Lung (tissue), 12 donors: Measurements from ENCODE around the gene C1QTNF5. TPM values are rescaled to one million over a fixed set of nuclear protein-coding genes. Genes with fewer than 3 reads are reported as not detected.

Source experiments
- ATAC-seq: fragments of 200-7000 bp; cut with Tn5 transposase; one replicate; pipeline ENCODE4 v1.9.1; 2020; ENCODE audit warnings: moderate number of reproducible peaks; ENCODE audit not compliant: insufficient read depth, low FRiP score
- DNase-seq, 3 donors: peaks; one replicate each; pipeline ENCODE4 v3.0.0-alpha.2; 2013 to 2017
- H3K27ac ChIP-seq, 2 donors: one replicate each; pipeline ENCODE4 v1.5.1; 2013; ENCODE audit warnings: mild to moderate bottlenecking in 2 of 2, moderate library complexity in 2 of 2, control low read depth in 1 of 2, inconsistent platforms in 1 of 2, low read depth in 1 of 2, low read length in 1 of 2
- H3K27me3 ChIP-seq, 3 donors: one replicate each; pipeline ENCODE4 v1.5.1; 2013; ENCODE audit warnings: low read length in 2 of 3; ENCODE audit not compliant: control insufficient read depth in 3 of 3, insufficient read depth in 3 of 3
- H3K36me3 ChIP-seq, 4 donors: one replicate each; pipeline ENCODE4 v1.5.1; 2013; ENCODE audit warnings: low read length in 4 of 4, mild to moderate bottlenecking in 1 of 4, moderate library complexity in 1 of 4; ENCODE audit not compliant: control insufficient read depth in 4 of 4, insufficient read depth in 4 of 4
- H3K4me1 ChIP-seq, 5 donors: one replicate each; pipeline ENCODE4 v1.5.1; 2013; ENCODE audit warnings: low read length in 5 of 5, mild to moderate bottlenecking in 2 of 5, moderate library complexity in 1 of 5; ENCODE audit not compliant: control insufficient read depth in 5 of 5, insufficient read depth in 5 of 5
- H3K4me3 ChIP-seq: one replicate; pipeline ENCODE4 v1.5.1; 2013; ENCODE audit warnings: mild to moderate bottlenecking, control low read depth, moderate library complexity
- H3K9ac ChIP-seq, 2 donors: one replicate each; pipeline ENCODE4 v1.5.1; 2013; ENCODE audit warnings: low read length in 2 of 2, control low read depth in 1 of 2; ENCODE audit not compliant: insufficient read depth in 1 of 2
- H3K9me3 ChIP-seq, 4 donors: one replicate each; pipeline ENCODE4 v1.5.1; 2013; ENCODE audit warnings: low read length in 3 of 4, mild to moderate bottlenecking in 1 of 4, moderate library complexity in 1 of 4; ENCODE audit not compliant: control insufficient read depth in 4 of 4, insufficient read depth in 3 of 4
- CTCF ChIP-seq: IDR thresholded peaks from 2 replicates; pipeline ENCODE4 v1.5.1; 2012; ENCODE audit warnings: mild to moderate bottlenecking; ENCODE audit errors: control extremely low read depth, extremely low read depth
- WGBS, 2 donors: extraction: QIAGEN DNeasy Blood & Tissue Kit; methylation state at CpG; one replicate each; pipeline ENCODE4 v1.1.7; 2013; 5-methylcytosine and 5-hydroxymethylcytosine counted together
- polyA plus RNA-seq, 2 donors: library from polyadenylated mRNA; stranded (reverse); fragments of 200-250 nt; gene quantifications; one replicate each; pipeline ENCODE4 v1.2.1, GENCODE V29; 2013
- total RNA-seq, 2 donors: library from RNA; depleted of rRNA in 1 of 2; stranded (reverse); fragments of >200 nt in 1 of 2; gene quantifications; one replicate each; pipeline ENCODE4 v1.2.1, GENCODE V29; 2014 to 2021
- donor health status: control.
- donor health status: control.
- donor health status: Bipolar disorder and iron deficiency.
- donor health status: healthy.
- donor health status: DM: yes; HTN: yes; CAD: no.

Gene C1QTNF5
- total and polyA plus RNA-seq, 4 donors = 20.2 to 34.9 (median 28.3) TPM

GRCh38 chr11:119335091-119335654 lies 5.5 kb downstream of the C1QTNF5 start:
- 72 to 77% methylated on average over 15 of the region's 15 CpGs for WGBS, 2 donors
- Histone ChIP-seq H3K27ac (peak overlapping the region in 1 of 2 donors; percentile 82), H3K9me3 (no peaks in the 10 kb centered on the region), H3K9ac (peak overlapping the region; percentile 47 to 89), H3K4me1 (peaks cover 0 to 62% (median 20%) of the 10 kb centered on the region in 5 donors), H3K27me3 (no peaks in the 10 kb centered on the region), H3K36me3 (peaks cover 0 to 7% (median 3%) of the 10 kb centered on the region in 4 donors), H3K4me3 (no peak overlapping the region)
- DNase-seq (no peak), ATAC-seq (no peak)
- no peak for TF ChIP-seq CTCF

GRCh38 chr11:119334174-119334930 lies 6.3 kb downstream of the C1QTNF5 start, which contains the start of gene RNF26:
Gene RNF26 (plus strand): TSS chr11:119334527. CDS start chr11:119335123, 596 bp downstream.
- peaks cover 0 to 7% (median 3%) of the 10 kb centered on the region in 4 donors for H3K36me3 ChIP-seq
- H3K27ac ChIP-seq = peak within 1 kb of the TSS; percentile 82 to 92
- peaks cover 0 to 65% (median 17%) of the 10 kb centered on the region in 5 donors for H3K4me1 ChIP-seq
- H3K27me3 ChIP-seq = no peaks in the 10 kb centered on the region
- 0 to 1% methylated on average over 42 to 54 of the region's 54 CpGs for WGBS, 2 donors
- H3K9me3 ChIP-seq = no peaks in the 10 kb centered on the region
- peak within 1 kb of the TSS; percentile 74 for H3K4me3 ChIP-seq
- no peak for TF ChIP-seq CTCF
- peak within 1 kb of the TSS; percentile 47 to 89 for H3K9ac ChIP-seq
- ATAC-seq = peak; percentile 96
- peak; percentile 98 to 100 (median 100) for DNase-seq

GRCh38 chr11:119332111-119332765 lies 8.4 kb downstream of the C1QTNF5 start:
- Histone ChIP-seq H3K9ac (no peak overlapping the region), H3K9me3 (no peaks in the 10 kb centered on the region), H3K36me3 (peaks cover 0 to 7% (median 3%) of the 10 kb centered on the region in 4 donors), H3K4me1 (peaks cover 0 to 54% (median 14%) of the 10 kb centered on the region in 5 donors), H3K27ac (no peak overlapping the region), H3K4me3 (no peak overlapping the region), H3K27me3 (no peaks in the 10 kb centered on the region)
- DNase-seq (peak in 2 of 3 donors; percentile 40 to 43), ATAC-seq (no peak)
- no peak for TF ChIP-seq CTCF
- 74 to 88% methylated on average over 4 of the region's 4 CpGs for WGBS, 2 donors
